Parathyroid adenoma (tissue), 2 donors: Measurements from ENCODE around the gene UTP25.

Experiments used
- H2AFZ ChIP-seq: fragments of 300-600 bp; sonication (generic); one replicate; pipeline ENCODE4 v1.7.0; 2017; ENCODE audit warnings: antibody characterized with exemption, mild to moderate bottlenecking
- H3K27ac ChIP-seq: fragments of 300-600 bp; sonication (generic); one replicate; pipeline ENCODE4 v1.7.0; 2017
- H3K27me3 ChIP-seq: fragments of 300-600 bp; sonication (generic); one replicate; pipeline ENCODE4 v1.7.0; 2017; ENCODE audit warnings: low read length; ENCODE audit not compliant: control insufficient read depth, insufficient read depth
- H3K36me3 ChIP-seq: fragments of 300-600 bp; sonication (generic); one replicate; pipeline ENCODE4 v1.7.0; 2017; ENCODE audit warnings: low read length; ENCODE audit not compliant: control insufficient read depth, insufficient read depth
- H3K4me1 ChIP-seq: fragments of 300-600 bp; sonication (generic); one replicate; pipeline ENCODE4 v1.7.0; 2017; ENCODE audit warnings: control low read depth
- H3K4me2 ChIP-seq: fragments of 300-600 bp; sonication (generic); one replicate; pipeline ENCODE4 v1.7.0; 2017; ENCODE audit warnings: low read length
- H3K4me3 ChIP-seq: fragments of 300-600 bp; sonication (generic); one replicate; pipeline ENCODE4 v1.7.0; 2017; ENCODE audit warnings: low read depth, low read length
- H3K79me2 ChIP-seq: fragments of 300-600 bp; sonication (generic); one replicate; pipeline ENCODE4 v1.7.0; 2017; ENCODE audit warnings: control low read depth
- H3K9ac ChIP-seq: fragments of 300-600 bp; sonication (generic); one replicate; pipeline ENCODE4 v1.7.0; 2017; ENCODE audit warnings: mild to moderate bottlenecking
- H3K9me3 ChIP-seq: fragments of 300-600 bp; sonication (generic); one replicate; pipeline ENCODE4 v1.7.0; 2017; ENCODE audit warnings: low read length; ENCODE audit not compliant: control insufficient read depth
- CTCF ChIP-seq: fragments of 300-600 bp; sonication (generic); IDR thresholded peaks from one replicate; pipeline ENCODE4 v1.7.0; 2017; ENCODE audit warnings: antibody characterized with exemption, mild to moderate bottlenecking
- donor health status: primary hyperparathyroidism.

The UTP25 gene

GRCh38 chr1:209800984-209801834 is 26.6 kb upstream of the UTP25 start:
- peak overlapping the region; percentile 59 for H3K4me2 ChIP-seq
- H3K4me3 ChIP-seq, result peak overlapping the region; percentile 23
- no peak for TF ChIP-seq CTCF
- peak overlapping the region; percentile 47 for H3K27ac ChIP-seq
- peaks cover 10% of the 10 kb centered on the region for H3K4me1 ChIP-seq
- no peak overlapping the region for H3K9ac ChIP-seq
- H3K79me2 ChIP-seq, result peaks cover 4% of the 10 kb centered on the region
- H3K9me3 ChIP-seq, result no peaks in the 10 kb centered on the region
- H3K36me3 ChIP-seq, result no peaks in the 10 kb centered on the region
- H2AFZ ChIP-seq, result no peak overlapping the region
- H3K27me3 ChIP-seq, result no peaks in the 10 kb centered on the region

GRCh38 chr1:209802117-209802779 is 25.5 kb upstream of the UTP25 start:
- H3K9ac ChIP-seq, result no peak overlapping the region
- H3K4me2 ChIP-seq, result peak overlapping the region; percentile 59
- no peaks in the 10 kb centered on the region for H3K27me3 ChIP-seq
- H3K4me1 ChIP-seq, result peaks cover 10% of the 10 kb centered on the region
- H2AFZ ChIP-seq, result no peak overlapping the region
- peak overlapping the region; percentile 47 for H3K27ac ChIP-seq
- H3K9me3 ChIP-seq, result no peaks in the 10 kb centered on the region
- TF ChIP-seq CTCF, result no peak
- no peaks in the 10 kb centered on the region for H3K36me3 ChIP-seq
- peak overlapping the region; percentile 23 for H3K4me3 ChIP-seq
- H3K79me2 ChIP-seq, result peaks cover 4% of the 10 kb centered on the region

GRCh38 chr1:209802780-209803152 is 25.0 kb upstream of the UTP25 start:
- peaks cover 10% of the 10 kb centered on the region for H3K4me1 ChIP-seq
- no peak overlapping the region for H3K4me2 ChIP-seq
- TF ChIP-seq CTCF, result no peak
- H3K4me3 ChIP-seq, result no peak overlapping the region
- H2AFZ ChIP-seq, result no peak overlapping the region
- H3K9me3 ChIP-seq, result no peaks in the 10 kb centered on the region
- H3K79me2 ChIP-seq, result peaks cover 4% of the 10 kb centered on the region
- no peaks in the 10 kb centered on the region for H3K27me3 ChIP-seq
- H3K9ac ChIP-seq, result no peak overlapping the region
- no peaks in the 10 kb centered on the region for H3K36me3 ChIP-seq
- H3K27ac ChIP-seq, result no peak overlapping the region

GRCh38 chr1:209803568-209803967 is 24.2 kb upstream of the UTP25 start:
- no peak for TF ChIP-seq CTCF
- Histone ChIP-seq H2AFZ (no peak overlapping the region), H3K79me2 (peaks cover 4% of the 10 kb centered on the region), H3K4me3 (no peak overlapping the region), H3K4me2 (peak overlapping the region; percentile 16), H3K4me1 (peaks cover 10% of the 10 kb centered on the region), H3K9me3 (no peaks in the 10 kb centered on the region), H3K36me3 (no peaks in the 10 kb centered on the region), H3K27ac (no peak overlapping the region), H3K9ac (no peak overlapping the region), H3K27me3 (no peaks in the 10 kb centered on the region)
